Skeletal muscle cell (primary cell): Measurements from ENCODE around the gene ZMIZ2.
"Not testable (repeated sequence)": the region's sequence is repeated elsewhere in the genome, so short reads cannot be mapped to it uniquely, and the experiment has no call there.

Experiments
- DNase-seq: peaks from one replicate; pipeline ENCODE4 v3.0.0-alpha.2; 2010; ENCODE audit warnings: low read depth
- H3K4me3 ChIP-seq: 2 replicates; pipeline ENCODE4 v1.5.1; 2011; ENCODE audit warnings: low read depth, mild to moderate bottlenecking, control low read depth, low read length, moderate library complexity

ZMIZ2 gene

GRCh38 chr7:44767912-44768627 is 19.4 kb downstream of the ZMIZ2 start:
- H3K4me3 ChIP-seq, result no peak overlapping the region
- DNase-seq, result peak; percentile 61

- no peak overlapping the region for H3K4me3 ChIP-seq
Measured at GRCh38 chr7:44768628-44769371, 20.2 kb downstream of the ZMIZ2 start.

GRCh38 chr7:44769376-44769775 is 20.7 kb downstream of the ZMIZ2 start:
- no peak for DNase-seq
- no peak overlapping the region for H3K4me3 ChIP-seq

More at GRCh38 chr7:44768628-44769371, 20.2 kb downstream of the ZMIZ2 start:
- no peak for DNase-seq

GRCh38 chr7:44769776-44770294 is 21.2 kb downstream of the ZMIZ2 start:
- DNase-seq, result no peak
- H3K4me3 ChIP-seq, result no peak overlapping the region

GRCh38 chr7:44771358-44771757 is 22.7 kb downstream of the ZMIZ2 start:
- H3K4me3 ChIP-seq, result no peak overlapping the region
- DNase-seq, result no peak

- no peak overlapping the region for H3K4me3 ChIP-seq
- no peak for DNase-seq
Measured at GRCh38 chr7:44772440-44772839, 23.8 kb downstream of the ZMIZ2 start.

GRCh38 chr7:44772867-44773266 is 24.2 kb downstream of the ZMIZ2 start:
- no peak overlapping the region for H3K4me3 ChIP-seq
- no peak for DNase-seq

- H3K4me3 ChIP-seq, DNase-seq: not testable (repeated sequence)
Measured at GRCh38 chr7:44774486-44774885, 25.8 kb downstream of the ZMIZ2 start.

GRCh38 chr7:44775383-44776107 is 26.9 kb downstream of the ZMIZ2 start:
- no peak for DNase-seq
- H3K4me3 ChIP-seq, result no peak overlapping the region

GRCh38 chr7:44776211-44776610 is 27.6 kb downstream of the ZMIZ2 start:
- H3K4me3 ChIP-seq, result no peak overlapping the region
- no peak for DNase-seq

GRCh38 chr7:44782460-44782859 is 33.8 kb downstream of the ZMIZ2 start:
- H3K4me3 ChIP-seq, result no peak overlapping the region
- DNase-seq, result no peak

- DNase-seq, result no peak
Measured at GRCh38 chr7:44783407-44783806, 34.8 kb downstream of the ZMIZ2 start.

GRCh38 chr7:44784364-44784763 is 35.7 kb downstream of the ZMIZ2 start:
- DNase-seq, result no peak
- no peak overlapping the region for H3K4me3 ChIP-seq

More at GRCh38 chr7:44783407-44783806, 34.8 kb downstream of the ZMIZ2 start:
- H3K4me3 ChIP-seq, result no peak overlapping the region

GRCh38 chr7:44785218-44785617 is 36.6 kb downstream of the ZMIZ2 start:
- not testable (repeated sequence) for H3K4me3 ChIP-seq, DNase-seq

GRCh38 chr7:44787041-44787440 is 38.4 kb downstream of the ZMIZ2 start:
- no peak overlapping the region for H3K4me3 ChIP-seq
- DNase-seq, result no peak

GRCh38 chr7:44787762-44788161 is 39.1 kb downstream of the ZMIZ2 start:
- no peak for DNase-seq
- no peak overlapping the region for H3K4me3 ChIP-seq

GRCh38 chr7:44789990-44790389 is 41.3 kb downstream of the ZMIZ2 start:
- H3K4me3 ChIP-seq, result no peak overlapping the region
- DNase-seq, result no peak

GRCh38 chr7:44791278-44792219 is 42.9 kb downstream of the ZMIZ2 start:
- DNase-seq, result no peak
- H3K4me3 ChIP-seq, result no peak overlapping the region

GRCh38 chr7:44793919-44794318 is 45.3 kb downstream of the ZMIZ2 start:
- H3K4me3 ChIP-seq, result no peak overlapping the region
- DNase-seq, result no peak
